ENCODE measurements around the gene RETREG2. TPM values are rescaled to one million over a fixed set of nuclear protein-coding genes. Genes with fewer than 3 reads are reported as not detected.

RETREG2 gene
- total RNA-seq, 1 experiment from 2014 or later = 59.5 TPM

- POLR2A ChIA-PET = no interaction called here
- Mint-ChIP-seq H3K27ac (ENCODE audit: unreplicated experiment) (no peak overlapping the region), H3K36me3 (ENCODE audit: insufficient read depth, unreplicated experiment) (peaks cover 33% of the 10 kb centered on the region), H3K9me3 (ENCODE audit: unreplicated experiment) (no peaks in the 10 kb centered on the region), H3K4me1 (ENCODE audit: low read depth, unreplicated experiment) (peaks cover 8% of the 10 kb centered on the region), H3K4me3 (ENCODE audit: unreplicated experiment) (no peak overlapping the region), H3K27me3 (ENCODE audit: insufficient read depth, unreplicated experiment) (no peaks in the 10 kb centered on the region)
- Histone ChIP-seq H3K36me3 (ENCODE audit: control insufficient read depth, insufficient read depth, low read length) (peaks cover 6% of the 10 kb centered on the region), H3K4me3 (ENCODE audit: low read depth, low read length) (no peak overlapping the region), H3K27me3 (replicated peaks; ENCODE audit: control insufficient read depth, insufficient read depth, low read length) (no peaks in the 10 kb centered on the region; the same call in 1 of the 2 replicates), H3K9me3 (no peaks in the 10 kb centered on the region), H3K4me1 (peaks cover 7% of the 10 kb centered on the region)
- CTCF ChIA-PET = interaction anchor here (0.6 kb wide), 1 partner anchor 202 kb away, joined by 5 read pairs; no protein-coding TSS in a partner anchor
- BruUV-seq (replicated peaks) = no TSS peak
- TF ChIP-seq CTCF (IDR thresholded peaks at IDR 0.05; ENCODE audit: insufficient read depth in 1 of 2, low read depth in 1 of 2, low read length in 1 of 2, severe bottlenecking in 1 of 2, unreplicated experiment in 1 of 2) = no peak
- intact Hi-C loops (cut with micrococcal nuclease; ENCODE audit: unreplicated experiment) = no loop called here
- no peak for DNase-seq
Measured at GRCh38 chr2:219182331-219183150, 4.5 kb downstream of the RETREG2 start.

GRCh38 chr2:219183151-219183772 is 5.2 kb downstream of the RETREG2 start:
- Histone ChIP-seq H3K4me1 (peaks cover 7% of the 10 kb centered on the region), H3K9me3 (no peaks in the 10 kb centered on the region), H3K4me3 (ENCODE audit: low read depth, low read length) (no peak overlapping the region), H3K27me3 (replicated peaks; ENCODE audit: control insufficient read depth, insufficient read depth, low read length) (no peaks in the 10 kb centered on the region; the same call in 1 of the 2 replicates), H3K36me3 (ENCODE audit: control insufficient read depth, insufficient read depth, low read length) (peaks cover 6% of the 10 kb centered on the region)
- peaks cover 25% of the 10 kb centered on the region for H3K36me3 Mint-ChIP-seq (ENCODE audit: insufficient read depth, unreplicated experiment)
- H3K9me3 Mint-ChIP-seq (ENCODE audit: unreplicated experiment) = no peaks in the 10 kb centered on the region
- ChIA-PET POLR2A (no interaction called here), CTCF (interaction anchor here (0.6 kb wide), 1 partner anchor 202 kb away, joined by 5 read pairs; no protein-coding TSS in a partner anchor)
- peaks cover 8% of the 10 kb centered on the region for H3K4me1 Mint-ChIP-seq (ENCODE audit: low read depth, unreplicated experiment)
- TF ChIP-seq CTCF (IDR thresholded peaks at IDR 0.05; ENCODE audit: insufficient read depth in 1 of 2, low read depth in 1 of 2, low read length in 1 of 2, severe bottlenecking in 1 of 2, unreplicated experiment in 1 of 2) = no peak
- BruUV-seq (replicated peaks) = no TSS peak
- H3K27ac Mint-ChIP-seq (ENCODE audit: unreplicated experiment) = no peak overlapping the region
- no peak for DNase-seq
- no peak overlapping the region for H3K4me3 Mint-ChIP-seq (ENCODE audit: unreplicated experiment)
- H3K27me3 Mint-ChIP-seq (ENCODE audit: insufficient read depth, unreplicated experiment) = no peaks in the 10 kb centered on the region
- intact Hi-C loops (cut with micrococcal nuclease; ENCODE audit: unreplicated experiment) = no loop called here

- H3K4me1 ChIP-seq = peaks cover 2% of the 10 kb centered on the region
- no peak overlapping the region for H3K4me3 ChIP-seq (ENCODE audit: low read depth, low read length)
- no TSS peak for BruUV-seq (replicated peaks)
- peaks cover 1% of the 10 kb centered on the region for H3K4me1 Mint-ChIP-seq (ENCODE audit: low read depth, unreplicated experiment)
- intact Hi-C loops (cut with micrococcal nuclease; ENCODE audit: unreplicated experiment) = no loop called here
- H3K27me3 ChIP-seq (replicated peaks; ENCODE audit: control insufficient read depth, insufficient read depth, low read length) = no peaks in the 10 kb centered on the region
- no peak overlapping the region for H3K27ac Mint-ChIP-seq (ENCODE audit: unreplicated experiment)
- H3K36me3 ChIP-seq (ENCODE audit: control insufficient read depth, insufficient read depth, low read length) = peaks cover 6% of the 10 kb centered on the region
- peaks cover 20% of the 10 kb centered on the region for H3K36me3 Mint-ChIP-seq (ENCODE audit: insufficient read depth, unreplicated experiment)
- no peak for TF ChIP-seq CTCF (IDR thresholded peaks at IDR 0.05; ENCODE audit: insufficient read depth in 1 of 2, low read depth in 1 of 2, low read length in 1 of 2, severe bottlenecking in 1 of 2, unreplicated experiment in 1 of 2)
- H3K27me3 Mint-ChIP-seq (ENCODE audit: insufficient read depth, unreplicated experiment) = no peaks in the 10 kb centered on the region
- CTCF ChIA-PET = no interaction called here
- POLR2A ChIA-PET = no interaction called here
- no peak for DNase-seq
- H3K9me3 Mint-ChIP-seq (ENCODE audit: unreplicated experiment) = no peaks in the 10 kb centered on the region
- H3K4me3 Mint-ChIP-seq (ENCODE audit: unreplicated experiment) = no peak overlapping the region
- no peaks in the 10 kb centered on the region for H3K9me3 ChIP-seq
Measured at GRCh38 chr2:219184121-219184520, 6.0 kb downstream of the RETREG2 start.
